GM06990 (cell line): ENCODE measurements around the gene SLAMF8.

ENCODE experiments used
- DNase-seq: peaks from one replicate; pipeline ENCODE4 v3.0.0-alpha.2; 2011; ENCODE audit not compliant: insufficient read length; ENCODE audit errors: extremely low read depth
- H3K27me3 ChIP-seq: replicated peaks from 2 replicates; pipeline ENCODE4 v1.6.0; 2011; ENCODE audit warnings: low read length; ENCODE audit not compliant: control insufficient read depth, insufficient read depth
- H3K36me3 ChIP-seq: 2 replicates; pipeline ENCODE4 v1.5.1; 2011; ENCODE audit warnings: low read length; ENCODE audit not compliant: control insufficient read depth, insufficient read depth
- H3K4me3 ChIP-seq: replicated peaks from 2 replicates; pipeline ENCODE4 v1.5.1; 2011; ENCODE audit warnings: low read depth, mild to moderate bottlenecking, control low read depth, low read length
- CTCF ChIP-seq: IDR thresholded peaks from 2 replicates; pipeline ENCODE4 v1.5.1; 2011; ENCODE audit warnings: low read length, control low read depth, mild to moderate bottlenecking, inconsistent platforms; ENCODE audit not compliant: insufficient read depth, poor library complexity, severe bottlenecking

Gene SLAMF8

DNA sequence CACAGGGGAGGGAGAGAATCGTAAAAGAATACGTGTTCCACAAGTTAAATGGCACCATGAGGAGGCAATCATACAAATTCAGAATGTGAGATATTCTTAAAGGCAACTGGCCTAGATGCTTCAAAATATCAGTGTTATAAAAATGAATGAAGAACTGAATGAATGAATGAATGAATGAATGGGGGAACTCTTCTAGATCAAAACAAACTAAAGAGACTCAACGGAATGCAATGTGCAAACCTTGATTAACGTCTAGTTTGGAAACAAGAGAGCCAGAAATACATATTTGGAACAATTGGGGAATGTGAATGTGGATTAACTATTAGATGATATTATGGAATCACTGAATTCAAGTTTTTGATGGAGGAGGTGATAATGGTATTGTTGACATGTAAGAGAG, 56.5 kb downstream of the SLAMF8 start:
- TF ChIP-seq CTCF, result no peak
- Histone ChIP-seq H3K4me3 (no peak overlapping the region), H3K27me3 (no peaks in the 10 kb centered on the region), H3K36me3 (no peaks in the 10 kb centered on the region)
- DNase-seq, result no peak

DNA sequence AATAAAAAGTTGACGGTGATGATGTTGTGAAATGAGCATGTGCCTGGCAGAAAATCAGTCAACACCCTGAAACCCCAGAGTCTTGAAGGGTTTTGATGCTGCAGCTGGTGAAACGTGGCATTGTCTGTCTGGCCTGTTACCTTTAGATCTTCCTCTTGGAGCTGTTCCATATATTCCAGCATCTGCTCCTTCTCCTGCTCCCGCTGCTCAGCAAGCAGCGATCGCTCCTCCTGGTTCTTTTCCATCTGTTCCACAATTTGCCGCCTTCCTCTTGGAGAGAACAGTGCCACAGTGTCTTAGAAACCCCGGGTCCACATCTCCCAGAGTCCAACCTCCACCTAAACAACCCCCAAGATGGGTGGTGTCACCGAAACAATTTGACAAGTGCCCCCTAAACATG, 57.6 kb downstream of the SLAMF8 start:
- H3K27me3 ChIP-seq, result no peaks in the 10 kb centered on the region
- TF ChIP-seq CTCF, result no peak
- H3K4me3 ChIP-seq, result no peak overlapping the region
- DNase-seq, result no peak
- H3K36me3 ChIP-seq, result no peaks in the 10 kb centered on the region
